Astrocyte (in vitro differentiated cells and primary cell): ENCODE data around the gene CLEC4M.

ENCODE experiments used
- CTCF ChIP-seq: IDR thresholded peaks from 2 replicates; pipeline ENCODE4 v1.5.1; 2011; ENCODE audit warnings: low read depth, mild to moderate bottlenecking, inconsistent platforms, low read length, moderate library complexity; ENCODE audit not compliant: insufficient read depth
- EZH2 ChIP-seq: IDR thresholded peaks from 2 replicates; pipeline ENCODE4 v1.6.1; 2012; ENCODE audit warnings: mild to moderate bottlenecking, low read length, inconsistent platforms; ENCODE audit not compliant: insufficient read depth

- TF ChIP-seq CTCF, result no peak
- no peak for TF ChIP-seq EZH2
Measured at GRCh38 chr19:7792281-7792680, 29.2 kb downstream of the CLEC4M start.
